Dendritic cell treated with granulocyte-macrophage colony-stimulating factor and Interleukin-4, amounts not matched to agents 40 ng/mL and 50 ng/mL, for 4 days (primary cell): Measurements from ENCODE around the gene KRT75.

Source experiments
- H3K27ac Mint-ChIP-seq: one replicate; pipeline ENCODE4 v1.8.0; 2022; ENCODE audit warnings: mild to moderate bottlenecking, mixed read lengths
- H3K27me3 Mint-ChIP-seq: one replicate; pipeline ENCODE4 v1.8.0; 2022; ENCODE audit warnings: mild to moderate bottlenecking, mixed read lengths
- H3K36me3 Mint-ChIP-seq: one replicate; pipeline ENCODE4 v1.8.0; 2022; ENCODE audit warnings: low read depth, mixed read lengths
- H3K4me1 Mint-ChIP-seq: one replicate; pipeline ENCODE4 v1.8.0; 2022; ENCODE audit warnings: low read depth, mixed read lengths
- H3K4me3 Mint-ChIP-seq: one replicate; pipeline ENCODE4 v1.8.0; 2022; ENCODE audit warnings: mild to moderate bottlenecking, moderate library complexity, mixed read lengths
- H3K9me3 Mint-ChIP-seq: one replicate; pipeline ENCODE4 v1.8.0; 2022; ENCODE audit warnings: mixed read lengths
- intact Hi-C: fragments of 100-400 bp; cut with micrococcal nuclease; formaldehyde crosslinking; loops from one replicate; pipeline ENCODE4 v1.15.0; 2022

The KRT75 gene

GRCh38 chr12:52436000-52436827 lies 2.0 kb upstream of the KRT75 start:
- intact Hi-C loops, result no loop called here
- Mint-ChIP-seq H3K4me1 (no peaks in the 10 kb centered on the region), H3K27me3 (peaks cover 4% of the 10 kb centered on the region), H3K4me3 (no peak overlapping the region), H3K27ac (no peak overlapping the region), H3K36me3 (no peaks in the 10 kb centered on the region), H3K9me3 (no peaks in the 10 kb centered on the region)

- peaks cover 4% of the 10 kb centered on the region for H3K27me3 Mint-ChIP-seq
- no peak overlapping the region for H3K4me3 Mint-ChIP-seq
- no peaks in the 10 kb centered on the region for H3K36me3 Mint-ChIP-seq
- no peak overlapping the region for H3K27ac Mint-ChIP-seq
- no peaks in the 10 kb centered on the region for H3K4me1 Mint-ChIP-seq
- intact Hi-C loops, result no loop called here
- no peaks in the 10 kb centered on the region for H3K9me3 Mint-ChIP-seq
These were observed 1.5 kb upstream of the KRT75 start for GRCh38 chr12:52435659-52435999.

- intact Hi-C loops, result no loop called here
- Mint-ChIP-seq H3K4me3 (no peak overlapping the region), H3K36me3 (no peaks in the 10 kb centered on the region), H3K4me1 (no peaks in the 10 kb centered on the region), H3K9me3 (no peaks in the 10 kb centered on the region), H3K27ac (no peak overlapping the region), H3K27me3 (peaks cover 4% of the 10 kb centered on the region)
These were observed 774 bp upstream of the KRT75 start for GRCh38 chr12:52434760-52435530.

GRCh38 chr12:52433501-52434080 lies 580 bp downstream of the KRT75 start:
- H3K4me1 Mint-ChIP-seq, result no peaks in the 10 kb centered on the region
- intact Hi-C loops, result no loop called here
- no peak overlapping the region for H3K27ac Mint-ChIP-seq

GRCh38 chr12:52432559-52433207 lies 1.5 kb downstream of the KRT75 start:
- Mint-ChIP-seq H3K9me3 (no peaks in the 10 kb centered on the region), H3K36me3 (no peaks in the 10 kb centered on the region), H3K4me3 (no peak overlapping the region), H3K27ac (no peak overlapping the region), H3K4me1 (no peaks in the 10 kb centered on the region), H3K27me3 (peaks cover 11% of the 10 kb centered on the region)
- intact Hi-C loops, result no loop called here

More at GRCh38 chr12:52433501-52434080, 580 bp downstream of the KRT75 start:
- no peaks in the 10 kb centered on the region for H3K9me3 Mint-ChIP-seq
- peaks cover 6% of the 10 kb centered on the region for H3K27me3 Mint-ChIP-seq
- no peak overlapping the region for H3K4me3 Mint-ChIP-seq
- H3K36me3 Mint-ChIP-seq, result no peaks in the 10 kb centered on the region

GRCh38 chr12:52428121-52428520 lies 6.0 kb downstream of the KRT75 start:
- H3K4me1 Mint-ChIP-seq, result no peaks in the 10 kb centered on the region
- no peaks in the 10 kb centered on the region for H3K36me3 Mint-ChIP-seq
- H3K27me3 Mint-ChIP-seq, result peaks cover 8% of the 10 kb centered on the region
- H3K9me3 Mint-ChIP-seq, result no peaks in the 10 kb centered on the region
- no peak overlapping the region for H3K27ac Mint-ChIP-seq
- H3K4me3 Mint-ChIP-seq, result no peak overlapping the region
- intact Hi-C loops, result no loop called here

- H3K4me1 Mint-ChIP-seq, result no peaks in the 10 kb centered on the region
- intact Hi-C loops, result no loop called here
- no peaks in the 10 kb centered on the region for H3K9me3 Mint-ChIP-seq
- no peaks in the 10 kb centered on the region for H3K36me3 Mint-ChIP-seq
- no peak overlapping the region for H3K4me3 Mint-ChIP-seq
- peaks cover 11% of the 10 kb centered on the region for H3K27me3 Mint-ChIP-seq
- no peak overlapping the region for H3K27ac Mint-ChIP-seq
These were observed 7.1 kb downstream of the KRT75 start for GRCh38 chr12:52427083-52427482.

- Mint-ChIP-seq H3K9me3 (no peaks in the 10 kb centered on the region), H3K27ac (no peak overlapping the region), H3K4me3 (no peak overlapping the region), H3K27me3 (peaks cover 16% of the 10 kb centered on the region), H3K4me1 (no peaks in the 10 kb centered on the region), H3K36me3 (no peaks in the 10 kb centered on the region)
- intact Hi-C loops, result no loop called here
These were observed 8.1 kb downstream of the KRT75 start for GRCh38 chr12:52426034-52426433.

GRCh38 chr12:52425466-52425865 lies 8.7 kb downstream of the KRT75 start:
- H3K4me3 Mint-ChIP-seq, result no peak overlapping the region
- intact Hi-C loops, result no loop called here
- H3K4me1 Mint-ChIP-seq, result no peaks in the 10 kb centered on the region
- peaks cover 16% of the 10 kb centered on the region for H3K27me3 Mint-ChIP-seq
- no peaks in the 10 kb centered on the region for H3K9me3 Mint-ChIP-seq
- no peak overlapping the region for H3K27ac Mint-ChIP-seq
- H3K36me3 Mint-ChIP-seq, result no peaks in the 10 kb centered on the region

GRCh38 chr12:52423661-52424500 lies 10.3 kb downstream of the KRT75 start:
- intact Hi-C loops, result no loop called here
- Mint-ChIP-seq H3K27me3 (peaks cover 19% of the 10 kb centered on the region), H3K9me3 (no peaks in the 10 kb centered on the region), H3K27ac (no peak overlapping the region), H3K4me3 (no peak overlapping the region), H3K4me1 (no peaks in the 10 kb centered on the region), H3K36me3 (no peaks in the 10 kb centered on the region)

- H3K4me1 Mint-ChIP-seq, result no peaks in the 10 kb centered on the region
- intact Hi-C loops, result no loop called here
- no peak overlapping the region for H3K4me3 Mint-ChIP-seq
These were observed 11.1 kb downstream of the KRT75 start for GRCh38 chr12:52423035-52423434.

GRCh38 chr12:52419656-52420055 lies 14.5 kb downstream of the KRT75 start:
- Mint-ChIP-seq H3K36me3 (no peaks in the 10 kb centered on the region), H3K9me3 (no peaks in the 10 kb centered on the region), H3K4me3 (no peak overlapping the region), H3K27ac (no peak overlapping the region), H3K27me3 (peaks cover 16% of the 10 kb centered on the region), H3K4me1 (peaks cover 5% of the 10 kb centered on the region)
- intact Hi-C loops, result no loop called here

More at GRCh38 chr12:52423035-52423434, 11.1 kb downstream of the KRT75 start:
- Mint-ChIP-seq H3K27ac (no peak overlapping the region), H3K27me3 (peaks cover 13% of the 10 kb centered on the region), H3K9me3 (no peaks in the 10 kb centered on the region), H3K36me3 (no peaks in the 10 kb centered on the region)

GRCh38 chr12:52418576-52419110 lies 15.5 kb downstream of the KRT75 start:
- H3K4me1 Mint-ChIP-seq, result peaks cover 5% of the 10 kb centered on the region
- no peak overlapping the region for H3K4me3 Mint-ChIP-seq
- intact Hi-C loops, result no loop called here
- no peak overlapping the region for H3K27ac Mint-ChIP-seq
- no peaks in the 10 kb centered on the region for H3K9me3 Mint-ChIP-seq
- H3K36me3 Mint-ChIP-seq, result no peaks in the 10 kb centered on the region
- H3K27me3 Mint-ChIP-seq, result peaks cover 15% of the 10 kb centered on the region
